Midbrain (tissue), 1 donor: ENCODE data around the gene GNAS-AS1.
"Not testable (repeated sequence)": the region's sequence is repeated elsewhere in the genome, so short reads cannot be mapped to it uniquely, and the experiment has no call there.

ENCODE experiments used
- DNase-seq: peaks from one replicate; lab custom pipeline; 2025; lab: John Stamatoyannopoulos, UW

GNAS-AS1 gene

DNA sequence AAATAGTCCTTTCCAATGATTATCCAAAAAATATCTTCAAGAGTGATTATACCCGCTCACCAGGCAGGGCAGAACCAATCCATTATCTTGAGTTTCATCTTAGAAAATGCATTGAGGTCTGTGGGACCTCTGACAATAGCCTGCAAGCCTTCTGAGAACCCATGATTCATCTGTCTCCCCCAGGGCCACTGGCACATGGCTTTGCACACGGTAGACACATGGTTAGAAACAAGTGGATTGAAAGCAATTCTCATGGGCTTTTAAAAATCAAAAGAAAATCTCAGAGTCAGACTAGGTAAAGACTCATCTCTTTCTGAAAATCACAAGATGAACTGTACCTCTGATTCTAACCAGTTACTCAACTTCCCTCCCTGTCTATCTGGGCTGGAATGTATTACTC lies 15.5 kb downstream of the GNAS-AS1 start:
- DNase-seq, result no peak

DNA sequence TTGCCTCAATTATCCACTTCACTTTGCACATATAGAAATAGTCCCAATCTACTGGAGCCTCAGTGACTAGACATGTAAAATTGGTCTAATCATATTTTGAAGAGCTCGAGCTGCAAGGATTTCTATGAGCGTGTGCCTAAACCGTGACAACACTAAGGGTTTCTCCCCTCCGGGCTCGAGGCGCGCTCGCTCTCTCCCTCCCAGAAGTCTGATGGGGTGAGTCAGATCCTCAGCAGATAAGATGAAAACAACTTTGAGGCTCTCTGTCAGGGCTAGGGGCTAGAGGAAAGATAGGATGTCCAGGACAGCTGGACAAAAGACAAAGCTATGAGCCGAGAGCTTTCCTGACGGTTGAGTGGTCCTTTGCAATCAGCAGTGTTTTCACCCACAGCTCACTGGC lies 16.8 kb downstream of the GNAS-AS1 start:
- DNase-seq, result no peak

DNA sequence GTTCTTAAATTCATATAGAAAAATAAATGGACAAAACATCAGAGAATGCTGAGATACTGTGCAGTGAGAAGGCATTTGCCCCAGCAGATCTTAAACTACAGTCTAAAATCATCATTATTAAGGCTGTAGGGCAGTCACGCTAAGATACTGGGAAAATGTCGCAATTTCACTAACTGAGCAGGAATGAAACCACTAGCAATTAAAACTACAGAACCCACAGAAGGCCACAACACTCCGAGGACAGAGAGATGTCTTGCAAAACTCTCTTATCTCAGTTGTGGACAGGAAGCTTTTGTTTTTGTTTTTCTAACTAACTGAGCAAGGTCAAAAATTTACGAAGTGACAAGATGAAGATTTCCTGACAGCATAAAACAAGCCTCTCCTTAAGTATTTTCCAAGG lies 18.2 kb downstream of the GNAS-AS1 start:
- no peak for DNase-seq

DNA sequence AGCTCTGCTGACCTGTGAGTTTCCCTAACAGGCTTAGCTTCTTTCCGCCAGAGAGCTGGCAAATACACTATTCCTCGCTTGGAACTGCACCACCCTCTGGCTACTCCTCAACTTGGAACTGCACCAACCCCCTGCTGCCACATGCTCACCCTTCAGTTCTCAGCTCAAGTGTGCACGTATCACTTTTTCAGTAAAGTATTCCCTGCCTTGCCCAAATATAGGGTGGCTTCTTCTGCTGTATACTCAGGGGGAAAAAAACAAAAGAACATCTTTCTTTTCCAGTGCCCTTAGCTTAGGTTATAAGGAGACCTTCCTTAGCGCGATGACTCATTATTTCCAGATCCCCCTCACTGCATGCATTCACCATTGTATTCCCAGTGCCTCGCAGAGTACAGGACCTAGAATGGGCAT lies 21.2 kb downstream of the GNAS-AS1 start:
- DNase-seq, result peak; percentile 11

DNA sequence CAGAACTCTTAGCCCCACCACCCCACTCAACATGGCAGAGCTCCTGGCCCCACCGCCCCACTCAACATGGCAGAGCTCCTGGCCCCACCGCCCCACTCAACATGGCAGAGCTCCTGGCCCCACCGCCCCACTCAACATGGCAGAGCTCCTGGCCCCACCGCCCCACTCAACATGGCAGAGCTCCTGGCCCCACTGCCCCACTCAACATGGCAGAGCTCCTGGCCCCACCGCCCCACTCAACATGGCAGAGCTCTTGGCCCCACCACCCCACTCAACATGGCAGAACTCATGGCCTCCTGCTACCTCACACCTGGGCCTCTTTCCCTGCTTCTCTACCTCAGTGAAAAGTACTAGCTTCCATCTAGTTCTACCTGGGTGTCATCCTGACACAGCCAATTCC lies 21.9 kb downstream of the GNAS-AS1 start:
- not testable (repeated sequence) for DNase-seq

DNA sequence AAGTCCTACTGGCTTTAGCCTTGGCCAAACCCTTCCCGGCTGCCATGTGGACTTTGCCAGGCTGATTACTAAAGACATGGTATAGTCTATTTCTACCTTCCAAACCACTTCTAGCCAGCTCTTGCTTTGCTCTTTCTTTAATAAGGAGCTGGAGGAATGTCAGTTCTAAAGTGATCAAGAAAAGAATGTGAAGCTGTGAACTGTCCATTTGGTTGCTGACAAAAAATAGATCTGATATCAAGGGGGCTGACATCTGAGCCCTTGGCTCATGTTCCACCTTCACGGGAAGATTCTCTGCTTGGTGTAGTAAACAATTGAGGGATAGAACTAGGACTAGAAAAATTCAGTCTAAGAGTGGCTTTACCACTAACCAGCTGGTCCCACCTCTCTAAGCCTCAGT lies 22.6 kb downstream of the GNAS-AS1 start:
- no peak for DNase-seq

DNA sequence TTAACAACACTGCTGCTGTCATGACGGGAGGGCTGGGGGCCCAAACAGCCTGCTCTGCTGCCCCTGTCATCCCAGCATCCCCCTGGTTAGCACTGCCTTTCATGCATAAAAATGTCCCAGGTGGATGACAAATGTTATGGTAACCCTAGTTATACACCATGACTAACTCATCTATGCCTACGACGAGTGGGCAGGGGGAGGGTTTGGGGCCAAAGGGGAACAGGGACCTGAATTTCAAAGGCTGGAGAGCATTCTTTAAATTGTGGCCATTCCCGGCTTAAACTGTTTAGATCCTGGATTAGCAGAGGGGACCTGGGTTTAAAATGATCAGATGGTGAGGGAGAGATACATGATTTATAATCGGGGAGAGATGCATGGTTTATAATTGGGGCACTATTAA lies 24.4 kb downstream of the GNAS-AS1 start:
- no peak for DNase-seq

DNA sequence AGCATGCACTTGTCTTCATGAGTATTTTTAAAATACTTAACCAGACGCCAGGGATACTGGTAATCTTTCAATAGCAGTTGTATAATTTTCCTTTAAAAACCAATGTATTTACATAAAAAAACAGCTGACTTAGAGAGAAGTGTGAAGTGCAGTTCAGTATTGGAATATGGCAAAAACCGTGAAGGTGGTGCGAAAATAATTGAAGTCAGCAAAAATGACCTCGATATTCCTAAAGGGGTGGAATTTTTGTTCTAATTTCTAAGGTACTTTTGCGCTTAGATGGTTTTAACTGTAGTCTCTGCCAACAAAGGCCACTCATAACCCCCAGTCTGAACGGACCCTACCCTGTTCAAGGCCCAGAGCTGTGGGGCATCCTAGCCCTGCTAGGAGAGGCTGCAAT lies 25.3 kb downstream of the GNAS-AS1 start:
- DNase-seq, result no peak

DNA sequence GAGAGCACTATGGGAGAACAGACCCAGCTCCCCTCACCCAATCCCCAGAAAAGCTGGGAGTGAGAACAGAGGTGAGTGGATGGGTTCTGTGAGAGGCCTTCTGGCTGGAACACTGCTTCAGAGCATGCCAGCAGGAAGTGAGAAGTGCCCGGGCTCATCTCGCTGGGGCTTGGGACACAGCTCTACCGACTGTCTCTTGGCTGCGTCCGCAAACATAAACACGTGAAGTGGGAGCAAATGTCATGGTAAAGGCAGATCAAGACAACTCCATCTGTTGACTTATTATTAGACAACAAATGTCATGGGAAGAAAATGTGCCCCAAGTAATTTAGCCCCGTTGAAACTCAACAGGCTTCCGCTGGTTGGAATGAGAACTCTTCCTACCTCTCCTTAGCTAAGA lies 25.9 kb downstream of the GNAS-AS1 start:
- DNase-seq, result no peak

DNA sequence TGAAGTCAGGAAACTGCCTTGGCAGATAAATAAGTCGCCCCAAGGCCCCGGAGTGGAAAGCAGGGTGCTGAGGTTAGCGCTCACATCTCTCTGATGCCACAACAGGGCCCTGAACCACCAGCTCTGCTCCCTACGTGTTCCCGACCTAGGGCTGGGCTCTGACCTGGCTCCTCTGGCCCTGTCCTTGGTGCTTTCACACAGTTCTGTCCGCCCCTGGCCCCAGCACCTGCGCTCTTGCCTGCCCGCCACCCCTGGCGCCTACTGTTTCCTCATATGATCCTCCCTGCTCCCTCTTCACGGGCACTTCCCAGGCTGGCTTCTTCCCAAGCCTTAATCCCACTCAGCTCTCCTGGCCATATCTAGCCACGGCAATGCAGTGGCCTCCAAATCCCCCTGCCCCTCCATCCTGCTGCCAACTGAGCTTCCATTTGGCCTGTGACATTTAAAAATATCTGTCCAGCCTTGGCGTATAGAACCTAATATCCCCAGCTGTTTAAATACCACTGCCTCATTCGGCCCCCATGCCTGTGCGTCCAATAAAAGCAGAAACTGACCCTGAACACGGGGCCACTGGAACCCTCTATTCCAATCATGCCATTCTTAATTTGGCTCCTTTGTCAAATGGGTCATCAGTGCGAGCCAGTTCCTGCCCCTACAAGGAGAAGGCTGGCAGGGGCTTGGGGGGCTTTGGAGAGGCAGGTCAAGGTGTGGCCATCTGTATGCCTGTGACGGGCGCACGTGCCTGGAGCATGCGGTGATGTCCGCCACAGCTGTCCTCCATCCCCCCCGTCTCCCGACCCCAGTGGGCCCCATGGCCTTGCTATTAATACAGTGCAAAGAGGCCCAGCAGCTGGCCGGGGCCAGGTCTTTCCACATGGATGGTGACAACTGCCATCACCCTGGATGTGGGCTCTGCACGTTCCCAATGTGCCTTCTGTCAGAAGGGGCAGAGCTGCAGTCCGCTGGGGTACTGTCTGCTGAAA lies 27.7 kb downstream of the GNAS-AS1 start:
- DNase-seq, result no peak

DNA sequence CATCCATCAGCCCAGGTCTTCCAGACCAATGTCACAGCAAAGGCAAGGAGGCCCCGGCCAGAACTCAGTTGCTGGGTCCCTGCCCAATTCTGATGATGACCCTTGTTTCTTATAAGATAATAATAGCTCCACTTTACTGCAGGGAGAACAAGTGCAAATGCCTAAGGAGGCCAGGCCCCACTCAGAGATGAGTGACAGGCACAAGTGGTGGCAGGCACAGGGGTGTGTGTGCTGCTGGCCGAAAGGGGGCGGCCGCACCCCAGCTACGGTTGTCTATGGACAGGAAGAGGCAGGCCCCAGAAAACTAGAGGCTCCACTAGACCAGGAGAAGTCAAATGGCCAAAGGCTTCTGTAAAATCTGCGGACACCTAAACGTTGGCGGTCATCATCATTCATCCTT lies 28.6 kb downstream of the GNAS-AS1 start:
- DNase-seq, result no peak

DNA sequence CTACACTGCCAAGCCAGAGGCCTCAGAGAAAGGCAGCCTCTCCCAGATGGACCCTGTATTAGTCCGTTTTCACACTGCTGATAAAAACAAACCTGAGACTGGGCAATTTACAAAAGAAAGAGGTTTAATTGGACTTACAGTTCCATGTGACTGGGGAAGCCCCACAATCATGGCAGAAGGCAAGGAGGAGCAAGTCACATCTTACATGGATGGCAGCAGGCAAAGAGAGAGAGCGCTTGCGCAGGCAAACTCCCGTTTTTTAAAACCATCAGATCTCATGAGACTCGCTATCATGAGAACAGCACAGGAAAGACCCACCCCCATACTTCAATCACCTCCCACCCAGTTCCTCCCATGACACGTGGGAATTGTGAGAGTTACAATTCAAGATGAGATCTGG lies 30.2 kb downstream of the GNAS-AS1 start:
- not testable (repeated sequence) for DNase-seq

DNA sequence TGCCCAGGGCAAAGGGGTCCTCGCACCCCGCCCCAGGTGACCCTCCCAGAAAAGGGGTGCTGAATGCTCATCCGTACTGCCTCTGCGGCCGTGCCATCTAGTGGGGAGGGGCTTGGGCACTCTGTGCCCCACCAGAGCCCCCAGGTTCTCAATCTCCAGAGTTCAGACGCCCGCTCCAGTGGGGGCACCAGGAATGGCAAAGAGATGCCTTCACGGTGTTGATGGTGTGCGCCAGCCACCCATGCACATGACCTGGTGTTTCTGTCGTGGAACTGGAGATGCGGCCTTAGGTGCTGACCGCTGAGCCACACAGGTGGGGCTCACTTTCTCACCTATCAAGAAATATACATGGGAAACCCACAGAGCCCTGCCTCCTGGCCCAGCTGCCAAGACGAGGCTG lies 30.8 kb downstream of the GNAS-AS1 start:
- no peak for DNase-seq

DNA sequence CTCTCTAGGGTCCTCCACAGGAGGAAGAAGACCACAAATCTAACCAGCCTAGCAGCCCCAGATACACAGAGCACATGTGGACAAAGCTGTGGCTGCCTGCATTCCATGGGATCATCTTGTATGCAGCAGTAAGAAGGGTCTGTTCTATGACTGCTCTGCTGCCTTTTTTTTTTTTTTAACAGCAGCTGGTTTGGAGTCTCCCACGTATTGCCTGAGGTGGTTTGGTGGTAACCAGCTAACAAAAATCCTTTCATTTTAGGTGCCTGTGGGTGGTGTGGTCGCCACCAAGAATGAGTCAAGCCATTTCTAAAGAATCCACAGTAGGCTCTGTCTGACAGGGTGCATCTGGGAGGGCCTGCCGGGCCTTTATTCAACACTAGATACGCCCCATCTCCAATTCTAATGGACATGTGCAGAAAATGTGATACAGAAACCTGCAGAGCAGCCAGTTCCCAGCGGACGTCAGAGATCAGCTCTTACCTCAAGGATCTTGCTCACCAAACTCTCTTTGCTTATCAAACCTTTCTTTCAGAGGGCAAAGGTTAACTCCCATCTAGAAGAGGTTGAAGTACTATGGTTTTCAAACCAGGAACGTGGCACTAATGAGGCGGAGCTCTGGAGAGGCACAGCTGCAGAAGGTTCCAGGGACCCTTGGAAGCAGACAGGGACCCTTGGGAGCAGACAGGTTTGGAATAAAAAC lies 32.0 kb downstream of the GNAS-AS1 start:
- DNase-seq, result no peak

DNA sequence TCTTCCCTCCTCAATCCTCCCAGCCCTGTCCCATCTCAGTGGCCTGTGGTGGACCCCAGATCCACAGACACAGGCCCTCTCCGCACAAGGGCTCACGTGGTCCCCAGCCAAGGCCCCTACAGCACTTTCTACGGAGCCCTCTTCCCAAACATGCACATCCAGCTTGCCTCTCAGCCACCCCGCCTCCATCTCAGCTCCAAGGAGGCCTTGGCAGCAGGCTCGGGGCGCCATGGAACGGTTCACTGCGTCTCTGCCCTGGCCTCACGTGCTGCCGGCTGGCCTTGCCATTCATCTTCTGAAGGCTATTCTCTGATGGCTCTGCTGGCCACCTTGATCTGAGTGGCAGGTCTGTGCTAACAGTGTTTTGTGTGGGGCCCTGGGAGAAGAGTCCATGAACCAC lies 33.0 kb downstream of the GNAS-AS1 start:
- DNase-seq, result no peak

DNA sequence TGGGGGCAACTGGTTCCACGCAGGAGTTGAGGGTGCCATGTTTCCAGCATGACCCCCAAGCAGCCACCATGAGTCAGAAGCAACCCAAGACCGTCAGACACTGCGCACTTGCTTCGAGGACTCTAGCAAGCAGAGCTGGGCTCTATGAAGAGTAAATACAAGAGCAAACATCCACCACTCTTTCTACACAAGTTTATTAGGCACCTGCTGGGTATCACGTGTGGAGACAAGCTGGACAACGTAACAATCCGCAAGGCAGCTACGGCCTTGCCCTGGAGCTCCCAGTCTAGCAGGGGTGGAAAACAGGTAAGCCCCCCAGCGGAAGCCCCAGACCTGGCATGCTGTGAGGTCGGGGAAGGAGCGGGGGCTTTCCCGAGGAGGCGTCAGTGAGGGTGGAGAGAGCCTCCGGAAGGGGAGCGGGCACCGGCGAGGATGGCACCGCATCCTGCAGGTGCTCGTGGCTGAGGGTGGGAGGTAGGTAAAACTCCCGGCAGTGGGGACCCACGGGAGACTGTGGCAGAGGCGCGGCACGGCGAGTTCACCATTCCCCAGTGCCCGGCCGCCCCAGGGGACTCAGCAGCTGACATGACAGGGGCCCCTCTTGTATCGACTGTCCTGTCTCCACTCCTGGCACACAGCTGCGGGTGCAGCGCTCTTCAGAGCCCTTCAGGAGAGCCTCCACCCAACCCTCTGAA lies 33.6 kb downstream of the GNAS-AS1 start:
- no peak for DNase-seq

DNA sequence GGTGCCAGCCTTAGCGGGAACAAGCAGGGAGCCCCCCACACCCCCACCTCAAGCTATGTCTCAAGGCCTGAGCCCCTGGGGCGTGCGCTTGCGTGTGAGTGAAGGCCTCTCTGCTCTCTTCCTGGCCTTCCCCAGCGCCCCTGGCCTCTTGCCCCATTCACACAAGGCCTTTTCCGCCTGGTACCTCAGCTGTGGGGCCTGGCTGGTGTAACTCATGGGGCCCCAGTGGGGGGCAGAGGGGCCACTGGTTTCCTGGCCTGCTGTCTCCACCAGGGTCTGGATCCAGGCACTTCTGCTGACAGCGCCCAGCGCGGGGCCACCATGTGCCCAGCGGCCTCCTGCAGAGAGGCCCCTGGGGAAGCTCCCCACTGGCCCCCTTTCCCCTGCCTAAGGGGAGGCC lies 34.7 kb downstream of the GNAS-AS1 start:
- DNase-seq, result no peak

DNA sequence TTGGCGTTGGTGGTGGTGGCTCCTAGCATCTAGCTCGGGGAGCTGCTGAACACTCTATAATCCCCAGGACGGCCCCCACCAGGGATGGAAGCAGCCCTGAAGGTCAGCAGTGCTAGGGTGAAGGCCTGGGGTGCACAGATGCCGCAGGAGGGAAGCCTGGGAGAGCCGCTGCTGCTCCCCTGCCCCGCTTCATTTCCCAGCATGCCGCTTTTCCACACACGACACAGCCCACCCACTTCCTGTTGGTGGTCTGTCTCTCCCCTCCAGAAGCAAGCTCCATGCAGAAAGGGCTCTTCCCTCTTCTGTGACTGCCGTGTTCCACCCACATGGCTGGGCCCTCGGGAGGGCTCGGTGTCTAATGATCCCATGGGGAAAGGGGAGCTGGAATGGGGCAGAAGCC lies 35.3 kb downstream of the GNAS-AS1 start:
- no peak for DNase-seq

DNA sequence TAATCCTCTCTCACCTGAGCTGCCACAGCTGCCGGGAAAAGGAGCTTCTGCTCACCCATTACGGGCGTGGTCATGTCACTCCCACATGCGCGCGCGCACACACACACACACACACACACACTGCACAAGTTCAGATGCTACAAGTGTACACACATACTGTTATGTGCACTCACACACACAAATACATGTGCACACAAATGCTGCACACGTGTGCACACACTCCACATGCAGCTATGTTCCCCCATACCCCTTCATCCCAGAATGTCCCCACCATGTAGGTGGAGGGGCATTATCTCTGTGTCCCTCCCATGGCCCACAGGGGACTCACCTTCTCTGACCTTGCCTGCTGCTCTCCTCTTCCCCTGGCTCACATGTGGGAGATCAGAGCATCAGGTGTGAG lies 37.3 kb downstream of the GNAS-AS1 start:
- no peak for DNase-seq

DNA sequence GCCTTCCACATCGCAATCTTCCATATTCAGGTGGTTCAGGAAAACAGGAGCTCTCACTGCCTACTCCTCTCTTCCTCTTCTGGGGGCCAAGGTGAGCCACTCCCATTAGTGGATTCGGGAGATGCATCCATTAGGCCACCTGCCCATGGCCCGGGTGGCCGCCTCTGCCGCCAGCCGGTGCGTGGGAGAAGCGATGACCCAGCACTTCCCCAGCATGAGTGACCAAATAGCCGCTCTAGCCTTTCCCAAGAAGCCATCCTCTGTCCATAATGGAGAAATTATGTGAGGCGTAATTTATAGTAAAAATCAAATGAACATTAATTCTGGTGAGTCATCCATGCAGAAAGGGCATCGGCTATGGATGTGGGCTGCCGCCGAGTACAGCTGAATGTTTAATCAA lies 39.4 kb downstream of the GNAS-AS1 start:
- DNase-seq, result no peak

DNA sequence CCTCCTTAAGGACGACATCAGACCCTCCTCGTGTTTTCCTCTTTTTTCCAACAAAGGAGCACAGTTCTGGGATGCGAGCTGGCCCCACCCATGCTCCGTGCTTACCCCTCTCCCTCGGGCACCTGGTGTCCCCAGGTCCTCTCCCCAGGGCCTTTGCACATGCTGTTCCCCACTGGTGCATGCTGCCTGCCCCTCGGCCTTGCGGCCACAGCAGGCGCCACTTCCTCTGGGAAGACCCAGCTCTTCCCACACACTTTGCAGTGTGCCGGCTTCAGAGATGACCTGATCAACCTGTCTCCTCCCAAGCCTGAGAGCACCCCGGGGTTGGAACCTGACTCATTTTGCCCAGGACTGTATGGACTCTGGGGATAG lies 39.8 kb downstream of the GNAS-AS1 start:
- no peak for DNase-seq

DNA sequence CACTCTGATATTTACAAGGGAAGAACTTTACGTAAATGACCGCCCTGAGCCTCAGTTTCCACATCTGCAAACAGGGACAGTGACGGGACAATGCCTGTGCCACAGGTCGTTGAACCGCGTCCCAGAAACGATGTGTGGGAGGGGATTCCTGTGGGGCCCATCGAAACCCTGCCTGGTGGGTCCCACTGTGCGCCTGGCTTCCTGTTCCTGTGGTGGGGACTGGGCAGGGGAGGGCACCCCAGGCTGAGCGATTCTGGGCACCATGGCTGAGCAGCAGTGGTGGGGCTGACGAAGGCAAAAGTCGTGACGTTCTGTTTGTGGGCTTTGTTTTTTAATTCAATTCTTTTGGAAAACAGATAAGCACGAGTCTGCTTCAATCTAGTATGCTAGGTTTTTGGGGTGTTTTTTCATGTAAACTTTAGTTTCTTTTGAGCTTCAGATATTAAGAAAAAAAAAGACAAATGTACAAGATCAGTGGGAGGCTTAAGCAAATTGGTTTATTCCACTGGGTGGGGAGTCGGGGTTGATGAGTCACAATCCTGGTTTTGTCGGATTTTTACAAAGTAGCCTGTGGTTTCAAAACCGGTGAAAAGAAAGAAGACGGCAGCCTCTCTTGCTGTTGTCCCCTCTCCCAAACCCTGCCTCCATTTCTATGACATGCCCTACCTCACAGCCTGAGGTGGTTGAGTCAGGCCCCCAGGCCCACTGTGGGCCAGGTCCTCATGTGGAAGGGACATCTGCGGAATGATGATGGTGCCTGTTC lies 40.4 kb downstream of the GNAS-AS1 start:
- DNase-seq, result no peak
